ENCODE measurements around the gene BAMBI. TPM values are rescaled to one million over a fixed set of nuclear protein-coding genes. Genes with fewer than 3 reads are reported as not detected.

Gene BAMBI
- total and polyA plus RNA-seq, 2 of the 8 experiments (the other 6 are each of a cell fraction or from before 2014, with no cell fraction given), result 5.6 to 26.4 TPM

DNA sequence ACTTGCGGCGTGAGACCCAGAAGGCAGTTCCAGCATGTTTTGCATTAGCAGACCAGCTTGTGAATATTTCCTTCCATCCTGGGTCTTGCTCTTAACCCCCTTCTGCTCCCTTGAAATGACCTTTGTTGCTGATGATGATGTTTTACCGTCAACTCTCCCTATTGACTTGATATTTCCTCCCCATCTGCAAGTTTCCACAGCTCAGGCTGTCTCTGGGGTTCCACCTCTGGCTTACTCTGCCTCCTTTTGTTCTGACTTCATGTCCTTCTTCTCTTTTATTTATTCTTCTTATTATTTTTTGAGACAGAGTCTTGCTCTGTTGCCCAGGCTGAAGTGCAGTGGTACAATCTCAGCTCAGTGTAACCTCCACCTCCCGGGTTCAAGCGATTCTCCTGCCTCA is 17.2 kb downstream of the BAMBI start:
- 92% methylated on average over 5 of the region's 5 CpGs; no CpG with 5 or more reads in 1 of the 2 experiments for WGBS, 2 experiments (ENCODE audit: extremely low coverage in 1 of 2, insufficient coverage in 1 of 2, insufficient read length in 1 of 2, insufficient replicate concordance in 2 of 2, low coverage in 1 of 2, low lambda C conversion rate in 2 of 2, missing lambda C conversion rate in 1 of 2)
- H3K79me1 ChIP-seq (ENCODE audit: low read depth, low read length), result no peaks in the 10 kb centered on the region
- TF ChIP-seq KDM4A (IDR thresholded peaks at IDR 0.05; ENCODE audit: low read depth, low read length, severe bottlenecking), result no peak
- no peak for TF ChIP-seq CTBP2 (IDR thresholded peaks at IDR 0.05; ENCODE audit: borderline replicate concordance, insufficient read depth, insufficient read length, low read length)
- TF ChIP-seq GABPA (IDR thresholded peaks at IDR 0.05; ENCODE audit: borderline replicate concordance, insufficient read depth, low read length), result no peak
- no peak for TF ChIP-seq RFX5 (IDR thresholded peaks at IDR 0.05; ENCODE audit: borderline replicate concordance, low read depth, low read length)

More for the DNA sequence above, 17.2 kb downstream of the BAMBI start:
- Histone ChIP-seq H4K5ac (ENCODE audit: insufficient read length, low read depth, low read length) (no peak overlapping the region), H2AK5ac (ENCODE audit: low read depth, low read length) (no peak overlapping the region), H4K91ac (replicated peaks; ENCODE audit: insufficient read length, low read length) (no peak overlapping the region), H3K4me1 (replicated peaks in 1 of 4; ENCODE audit: control insufficient read depth in 3 of 4, insufficient read depth in 4 of 4, low read length in 3 of 4) (peaks cover 2 to 6% (median 3%) of the 10 kb centered on the region in 4 experiments; a peak in 5 of 7 replicates), H3K27ac (ENCODE audit: low read depth, low read length) (no peak overlapping the region), H2BK12ac (ENCODE audit: low read depth, low read length) (no peak overlapping the region), H3K23me2 (ENCODE audit: low read depth, low read length) (no peaks in the 10 kb centered on the region), H2AFZ (ENCODE audit: low read length) (no peak overlapping the region), H3K9ac (replicated peaks in 1 of 4; ENCODE audit: extremely low read depth in 1 of 4, low read depth in 3 of 4, low read length in 3 of 4) (no peak overlapping the region), H2BK15ac (ENCODE audit: low read length) (no peak overlapping the region), H3K79me2 (ENCODE audit: control insufficient read depth in 1 of 2, insufficient read depth in 2 of 2, low read length in 2 of 2) (no peaks in the 10 kb centered on the region), H2BK20ac (ENCODE audit: low read length) (no peak overlapping the region), H2BK5ac (ENCODE audit: low read depth, low read length) (no peak overlapping the region), H3K9me3 (ENCODE audit: insufficient read depth in 2 of 2, low read depth in 1 of 2, low read length in 1 of 2) (no peaks in the 10 kb centered on the region), H4K20me1 (replicated peaks in 1 of 2; ENCODE audit: control insufficient read depth in 1 of 2, insufficient read depth in 2 of 2, low read length in 2 of 2) (no peaks in the 10 kb centered on the region), H3K14ac (ENCODE audit: insufficient read length) (no peak overlapping the region), H4K8ac (ENCODE audit: extremely low read depth, insufficient read depth, low read length) (no peak overlapping the region), H3K4me2 (ENCODE audit: insufficient read depth in 1 of 2, low read depth in 2 of 2, low read length in 2 of 2) (no peak overlapping the region), H3K27me3 (replicated peaks in 1 of 4; ENCODE audit: control insufficient read depth in 3 of 4, extremely low read depth in 1 of 4, insufficient read depth in 3 of 4, low read length in 3 of 4) (no peaks in the 10 kb centered on the region), H3K36me3 (ENCODE audit: control insufficient read depth in 2 of 4, insufficient read depth in 4 of 4, low read length in 3 of 4) (no peaks in the 10 kb centered on the region), H3K56ac (replicated peaks; ENCODE audit: insufficient read length, low read depth, low read length) (no peak overlapping the region), H3K18ac (ENCODE audit: extremely low read depth, low read length) (no peak overlapping the region), H2BK120ac (replicated peaks; ENCODE audit: low read depth, low read length) (no peak overlapping the region), H3K4ac (replicated peaks; ENCODE audit: insufficient read length, low read depth, low read length) (no peak overlapping the region), H3K23ac (ENCODE audit: insufficient read length) (no peak overlapping the region), H3K4me3 (ENCODE audit: extremely low read depth in 1 of 4, insufficient read depth in 2 of 4, low read depth in 3 of 4, low read length in 4 of 4) (no peak overlapping the region)
- DNase-seq (ENCODE audit: low read depth in 1 of 2, low spot score in 2 of 2) (no peak), FAIRE-seq (no peak)
- POLR2A ChIA-PET (ENCODE audit: partially characterized antibody), result interaction anchor here (0.9 kb wide), 1 partner anchor 19 kb away, joined by 3 read pairs; no protein-coding TSS in a partner anchor
- CTCF ChIA-PET (ENCODE audit: partially characterized antibody), result interaction anchor here (0.6 to 1.7 kb wide), 3 partner anchors 10 to 337 kb away, joined by 3 to 4 read pairs (median 4); no protein-coding TSS in a partner anchor

Data from H1 (cell line).